HG02588 (cell line): ENCODE data around the gene MAGEE2.
"Not testable (repeated sequence)": the region's sequence is repeated elsewhere in the genome, so short reads cannot be mapped to it uniquely, and the experiment has no call there.

ENCODE experiments used
- ATAC-seq: cut with Tn5 transposase; IDR thresholded peaks from one replicate; pipeline ENCODE4 v1.9.1; 2021; ENCODE audit warnings: mild to moderate bottlenecking, moderate library complexity; ENCODE audit not compliant: unreplicated experiment

Gene MAGEE2

GRCh38 chrX:75784680-75785491 lies at the start of gene MAGEE2:
Gene MAGEE2, minus strand, starts transcription at chrX:75785254. Its CDS starts 203 bp downstream, at chrX:75785051.
- ATAC-seq: no peak

GRCh38 chrX:75786290-75786689 lies 1.2 kb upstream of the MAGEE2 start:
- no peak for ATAC-seq

- ATAC-seq: no peak
Observed at GRCh38 chrX:75781611-75782010, 3.4 kb downstream of the MAGEE2 start.

- not testable (repeated sequence) for ATAC-seq
Observed at GRCh38 chrX:75768063-75768462, 17.0 kb downstream of the MAGEE2 start.

- ATAC-seq: no peak
Observed at GRCh38 chrX:75748431-75748830, 36.6 kb downstream of the MAGEE2 start.

- no peak for ATAC-seq
Observed at GRCh38 chrX:75746891-75747639, 38.0 kb downstream of the MAGEE2 start.
